GM12878 (cell line): ENCODE data around the gene FMNL2. TPM values are rescaled to one million over a fixed set of nuclear protein-coding genes. Genes with fewer than 3 reads are reported as not detected.

Experiments
- ATAC-seq: fragments of 200-7000 bp; cut with Tn5 transposase; 3 replicates; pipeline ENCODE4 v1.9.1; 2020; ENCODE audit warnings: mild to moderate bottlenecking, moderate library complexity
- BruUV-seq: library from RNA; stranded (reverse); fragments of 400-500 nt; replicated peaks from 2 replicates; lab custom pipeline; 2021; lab: Mats Ljungman, UMichigan
- CTCF ChIA-PET: fragments of 300-600 bp; sonication (Branson Sonifier 250); formaldehyde crosslinking; extraction: SDS; loops from one replicate; lab custom pipeline; 2021; ENCODE audit warnings: inconsistent platforms; lab: Yijun Ruan, JAX
- POLR2A ChIA-PET: fragments of 350-600 bp; formaldehyde crosslinking; extraction: SDS; loops from one replicate; lab custom pipeline; 2021; ENCODE audit warnings: inconsistent platforms; lab: Charles Lee
- RAD21 ChIA-PET: fragments of 300-600 bp; sonication (Branson Sonifier 250); formaldehyde crosslinking; loops from one replicate; lab custom pipeline; 2023; ENCODE audit warnings: antibody characterized with exemption; ENCODE audit not compliant: unreplicated experiment; lab: Charles Lee
- SMC1A ChIA-PET: fragments of 300-600 bp; sonication (Branson Sonifier 250); formaldehyde crosslinking; loops from one replicate; lab custom pipeline; 2023; ENCODE audit not compliant: unreplicated experiment, uncharacterized antibody; lab: Charles Lee
- DNase-seq: peaks from one replicate; pipeline ENCODE4 v3.0.0-alpha.2; 2011; ENCODE audit warnings: low read depth, low spot score
- FAIRE-seq: peaks from 3 replicates; lab custom pipeline; 2011; peaks lifted over from hg19 to GRCh38; lab: Jason Lieb, UNC
- H2AFZ ChIP-seq: 2 replicates; pipeline ENCODE4 v1.6.0; 2011; ENCODE audit warnings: low read depth, low read length, control low read depth; ENCODE audit not compliant: control insufficient read depth
- H3K27ac ChIP-seq: 2 replicates; pipeline ENCODE4 v1.5.1; 2011; ENCODE audit warnings: control low read depth; ENCODE audit not compliant: control insufficient read depth, insufficient read depth
- H3K27me3 ChIP-seq, 2 experiments: replicated peaks in 1 of 2; 2 replicates each; pipeline versions ENCODE4 v1.6.0 to v1.6.1; 2011; ENCODE audit warnings: low read length in 1 of 2; ENCODE audit not compliant: control insufficient read depth in 2 of 2, insufficient read depth in 2 of 2
- H3K36me3 ChIP-seq, 2 experiments: 2 replicates each; pipeline ENCODE4 v1.5.1; 2011; ENCODE audit warnings: low read length in 1 of 2; ENCODE audit not compliant: control insufficient read depth in 2 of 2, insufficient read depth in 2 of 2
- H3K4me1 ChIP-seq: 2 replicates; pipeline ENCODE4 v1.6.1; 2011; ENCODE audit warnings: mild to moderate bottlenecking, low read length, moderate library complexity, mixed read lengths; ENCODE audit not compliant: control insufficient read depth, insufficient read depth
- H3K4me2 ChIP-seq: 2 replicates; pipeline ENCODE4 v1.6.0; 2011; ENCODE audit warnings: control low read depth; ENCODE audit not compliant: control insufficient read depth, insufficient read depth
- H3K4me3 ChIP-seq: fragments of 200-600 bp; sonication (generic); 2 replicates; pipeline ENCODE4 v1.5.1; 2016
- H3K79me2 ChIP-seq: 2 replicates; pipeline ENCODE4 v1.6.0; 2011; ENCODE audit warnings: low read length; ENCODE audit not compliant: control insufficient read depth, insufficient read depth
- H3K9ac ChIP-seq: 2 replicates; pipeline ENCODE4 v1.8.0; 2011; ENCODE audit warnings: low read length, control low read depth, mixed read lengths; ENCODE audit not compliant: control insufficient read depth, insufficient read depth
- H3K9me3 ChIP-seq: replicated peaks from 3 replicates; pipeline ENCODE4 v1.5.1; 2011; ENCODE audit warnings: mild to moderate bottlenecking, low read length; ENCODE audit not compliant: control insufficient read depth, insufficient read depth
- H4K20me1 ChIP-seq: 2 replicates; pipeline ENCODE4 v1.6.0; 2011; ENCODE audit not compliant: control insufficient read depth, insufficient read depth
- ATF7 ChIP-seq: fragments of 450-650 bp; IDR thresholded peaks from 2 replicates; pipeline ENCODE4 v1.6.1; 2016; ENCODE audit warnings: low read depth, mild to moderate bottlenecking
- CEBPZ ChIP-seq: fragments of 150-350 bp; IDR thresholded peaks from 2 replicates; pipeline ENCODE4 v1.6.1; 2016; ENCODE audit warnings: low read depth, low read length
- ETV6 ChIP-seq, 2 experiments: fragments of 450-650 bp in 1 of 2; IDR thresholded peaks in 1 of 2; conservative IDR thresholded peaks in 1 of 2; 2 replicates each; pipeline ENCODE4 v1.6.1; 2014; ENCODE audit warnings: antibody characterized with exemption in 1 of 2, borderline replicate concordance in 1 of 2, low read depth in 1 of 2, mild to moderate bottlenecking in 1 of 2, moderate library complexity in 1 of 2
- FOXM1 ChIP-seq: IDR thresholded peaks from 2 replicates; pipeline ENCODE4 v1.6.1; 2012; ENCODE audit warnings: low read depth, mild to moderate bottlenecking, inconsistent platforms, low read length, moderate library complexity
- GATAD2B ChIP-seq: fragments of 450-650 bp; conservative IDR thresholded peaks from 2 replicates; pipeline ENCODE4 v1.6.1; 2017; ENCODE audit warnings: low read depth, mild to moderate bottlenecking, moderate library complexity
- IKZF1 ChIP-seq: fragments of 450-650 bp; conservative IDR thresholded peaks from 2 replicates; pipeline ENCODE4 v1.6.1; 2017; ENCODE audit warnings: antibody characterized with exemption, mild to moderate bottlenecking
- IKZF2 ChIP-seq, 2 experiments: fragments of 450-650 bp; IDR thresholded peaks; 2 replicates each; pipeline ENCODE4 v1.6.1; 2017; ENCODE audit warnings: mild to moderate bottlenecking in 2 of 2, moderate library complexity in 2 of 2
- SPI1 ChIP-seq: IDR thresholded peaks from 2 replicates; pipeline ENCODE4 v1.6.1; 2011; ENCODE audit warnings: low read depth, mild to moderate bottlenecking, low read length, moderate library complexity, borderline replicate concordance; ENCODE audit not compliant: insufficient read depth
- ZNF274 ChIP-seq: IDR thresholded peaks from one replicate; pipeline ENCODE4 v1.8.0; 2011; ENCODE audit not compliant: insufficient read length, insufficient read depth
- in situ Hi-C: fragments of 300-500 bp; cut with MboI; formaldehyde crosslinking; loops from 9 replicates; pipeline ENCODE4 v1.14.3; 2018; ENCODE audit warnings: mixed read lengths
- intact Hi-C: fragments of 100-400 bp; cut with micrococcal nuclease; formaldehyde crosslinking; loops from one replicate; pipeline ENCODE4 v1.14.2; 2022; ENCODE audit not compliant: unreplicated experiment
- polyA plus RNA-seq, 11 experiments: library from polyadenylated mRNA; depleted of rRNA in 4 of 11; unstranded in 6 of 11; stranded (reverse) in 5 of 11; fragments of >200 nt; fragmentation: Nextera tagmentation in 4 of 11; fragmentation: Illumina TruSeq in 1 of 11; extraction: Ambion mirVana in 4 of 11; extraction: Trizol in 1 of 11; gene quantifications; 1 replicate in 1 of 11; 2 replicates in 10 of 11; pipeline versions ENCODE4 v1.2.1 to v1.2.3, GENCODE V29; 2011 to 2016; ENCODE audit warnings: inconsistent platforms in 2 of 11, missing spikeins in 2 of 11, low read depth in 1 of 11
- total RNA-seq, 4 experiments: library from RNA; depleted of rRNA in 3 of 4; stranded (reverse); fragments of >200 nt in 3 of 4; fragmentation: Illumina TruSeq in 1 of 4; extraction: Trizol in 1 of 4; gene quantifications; 2 replicates each; pipeline versions ENCODE4 v1.2.1 to v1.2.3, GENCODE V29; 2013 to 2021

FMNL2 gene
- total and polyA plus RNA-seq, 10 of the 15 experiments (the other 5 are each of a cell fraction or from before 2014, with no cell fraction given) = 0.13 to 9.9 (median 0.35) TPM

GRCh38 chr2:152411154-152411553, 76.2 kb downstream of the FMNL2 start:
- BruUV-seq = no TSS peak
- no peak overlapping the region for H3K27ac ChIP-seq
- intact Hi-C loops (no loop called here), in situ Hi-C loops (no loop called here)
- H3K4me1 ChIP-seq = peaks cover 14% of the 10 kb centered on the region
- ATAC-seq (no peak), DNase-seq (no peak), FAIRE-seq (no peak)
- SMC1A ChIA-PET = interaction anchor here (0.9 to 1.9 kb wide), 10 partner anchors 11 to 88 kb away, joined by 3 to 7 read pairs (median 4); no protein-coding TSS in a partner anchor
- RAD21 ChIA-PET = interaction anchor here (0.7 to 6.5 kb wide), 7 partner anchors 9 to 1120 kb away, joined by 3 to 37 read pairs (median 4); no protein-coding TSS in a partner anchor
- no peak overlapping the region for H3K4me3 ChIP-seq
- POLR2A ChIA-PET = interaction anchor here (1.5 kb wide), 1 partner anchor 89 kb away, joined by 3 read pairs; no protein-coding TSS in a partner anchor
- CTCF ChIA-PET = interaction anchor here (1.0 to 2.3 kb wide), 5 partner anchors 9 to 304 kb away, joined by 3 to 12 read pairs (median 5); no protein-coding TSS in a partner anchor
- no peaks in the 10 kb centered on the region for H3K36me3 ChIP-seq
- H4K20me1 ChIP-seq = no peaks in the 10 kb centered on the region
- H3K9ac ChIP-seq = no peak overlapping the region
- peaks cover 4% of the 10 kb centered on the region for H3K79me2 ChIP-seq
- H3K4me2 ChIP-seq = no peak overlapping the region
- no peaks in the 10 kb centered on the region for H3K9me3 ChIP-seq
- H2AFZ ChIP-seq = no peak overlapping the region
- no peaks in the 10 kb centered on the region for H3K27me3 ChIP-seq
- no peak for TF ChIP-seq ETV6 (conservative IDR thresholded peaks at IDR 0.05 in 1 of 2, IDR thresholded peaks at IDR 0.05 in 1 of 2; ENCODE audit: borderline replicate concordance in 1 of 2, low read depth in 1 of 2)
- TF ChIP-seq GATAD2B = no peak
- peak; percentile 23; the same call in 1 of the 2 replicates for TF ChIP-seq SPI1
- TF ChIP-seq ZNF274 = no peak
- 0 out of 4 replicates have a peak, but pooled peaks of 1 of the 2 experiments have one; percentile 37 for TF ChIP-seq IKZF2 (IDR thresholded peaks at IDR 0.05)
- no peak for TF ChIP-seq CEBPZ
- TF ChIP-seq IKZF1 = 0 out of 2 replicates have a peak, but pooled peaks have one; percentile 35
- TF ChIP-seq FOXM1 = no peak
- TF ChIP-seq ATF7 = no peak
